ENCODE measurements around the gene EPHA7. TPM values are rescaled to one million over a fixed set of nuclear protein-coding genes. Genes with fewer than 3 reads are reported as not detected.

The EPHA7 gene
- polyA plus RNA-seq, 1 experiment, result not detected

DNA sequence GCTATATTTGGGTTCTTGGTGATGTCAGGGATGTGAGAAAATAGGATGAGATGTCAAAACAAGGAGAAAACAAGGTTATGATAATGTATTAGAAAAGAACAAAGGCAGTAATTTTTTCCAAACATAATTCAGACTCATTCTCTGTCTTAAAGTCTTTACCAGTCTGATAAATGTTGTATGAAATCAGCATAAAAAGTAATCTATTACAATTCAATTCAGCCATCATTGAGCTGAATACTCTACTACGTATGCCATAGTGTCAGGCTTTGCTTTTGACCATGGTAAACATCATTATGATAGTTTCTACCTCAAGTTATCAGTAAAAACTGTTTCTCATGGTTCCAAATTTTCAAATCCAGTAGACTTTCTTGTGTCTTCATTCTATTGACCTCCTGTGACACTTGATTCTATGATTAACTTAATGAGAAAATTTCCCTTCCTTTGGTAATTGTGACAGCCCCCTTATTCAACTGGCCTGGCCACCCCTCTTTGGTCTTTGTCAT is 75.0 kb downstream of the EPHA7 start:
- CTCF ChIA-PET, result no interaction called here
- Histone ChIP-seq H3K36me3 (ENCODE audit: control insufficient read depth, insufficient read depth, low read length) (no peaks in the 10 kb centered on the region), H3K27me3 (ENCODE audit: control insufficient read depth, insufficient read depth, low read length) (no peaks in the 10 kb centered on the region), H3K4me3 (ENCODE audit: low read depth, low read length) (no peak overlapping the region)
- TF ChIP-seq, protein P1, sequence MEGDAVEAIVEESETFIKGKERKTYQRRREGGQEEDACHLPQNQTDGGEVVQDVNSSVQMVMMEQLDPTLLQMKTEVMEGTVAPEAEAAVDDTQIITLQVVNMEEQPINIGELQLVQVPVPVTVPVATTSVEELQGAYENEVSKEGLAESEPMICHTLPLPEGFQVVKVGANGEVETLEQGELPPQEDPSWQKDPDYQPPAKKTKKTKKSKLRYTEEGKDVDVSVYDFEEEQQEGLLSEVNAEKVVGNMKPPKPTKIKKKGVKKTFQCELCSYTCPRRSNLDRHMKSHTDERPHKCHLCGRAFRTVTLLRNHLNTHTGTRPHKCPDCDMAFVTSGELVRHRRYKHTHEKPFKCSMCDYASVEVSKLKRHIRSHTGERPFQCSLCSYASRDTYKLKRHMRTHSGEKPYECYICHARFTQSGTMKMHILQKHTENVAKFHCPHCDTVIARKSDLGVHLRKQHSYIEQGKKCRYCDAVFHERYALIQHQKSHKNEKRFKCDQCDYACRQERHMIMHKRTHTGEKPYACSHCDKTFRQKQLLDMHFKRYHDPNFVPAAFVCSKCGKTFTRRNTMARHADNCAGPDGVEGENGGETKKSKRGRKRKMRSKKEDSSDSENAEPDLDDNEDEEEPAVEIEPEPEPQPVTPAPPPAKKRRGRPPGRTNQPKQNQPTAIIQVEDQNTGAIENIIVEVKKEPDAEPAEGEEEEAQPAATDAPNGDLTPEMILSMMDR (IDR thresholded peaks at IDR 0.05; ENCODE audit: insufficient read depth, low read depth, low read length), result no peak
- POLR2A ChIA-PET, result no interaction called here
- DNase-seq (ENCODE audit: low read depth), result no peak

DNA sequence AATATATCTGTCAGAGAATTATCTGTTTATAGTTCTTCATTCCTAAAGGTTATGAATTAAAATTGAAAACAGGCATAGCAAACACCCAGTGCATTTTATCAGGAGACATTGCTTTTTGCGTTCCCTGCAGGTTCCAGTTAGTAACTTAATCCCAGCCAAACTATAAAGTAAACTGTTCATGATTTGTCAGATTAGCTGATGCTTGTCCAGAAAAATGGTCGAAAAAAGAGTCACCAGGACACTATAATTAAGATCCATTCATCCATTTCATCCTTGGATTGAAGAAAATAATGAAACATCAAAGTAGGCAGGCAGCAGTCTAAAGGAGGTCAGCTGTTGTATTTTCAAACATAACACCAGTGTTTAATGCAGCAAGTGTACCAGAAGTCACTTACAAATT is 75.9 kb downstream of the EPHA7 start:
- Histone ChIP-seq H3K36me3 (ENCODE audit: control insufficient read depth, insufficient read depth, low read length) (no peaks in the 10 kb centered on the region), H3K27me3 (ENCODE audit: control insufficient read depth, insufficient read depth, low read length) (no peaks in the 10 kb centered on the region), H3K4me3 (ENCODE audit: low read depth, low read length) (no peak overlapping the region)
- no peak for DNase-seq (ENCODE audit: low read depth)
- ChIA-PET POLR2A (no interaction called here), CTCF (no interaction called here)
- TF ChIP-seq, protein P1 (IDR thresholded peaks at IDR 0.05; ENCODE audit: insufficient read depth, low read depth, low read length), result no peak

DNA sequence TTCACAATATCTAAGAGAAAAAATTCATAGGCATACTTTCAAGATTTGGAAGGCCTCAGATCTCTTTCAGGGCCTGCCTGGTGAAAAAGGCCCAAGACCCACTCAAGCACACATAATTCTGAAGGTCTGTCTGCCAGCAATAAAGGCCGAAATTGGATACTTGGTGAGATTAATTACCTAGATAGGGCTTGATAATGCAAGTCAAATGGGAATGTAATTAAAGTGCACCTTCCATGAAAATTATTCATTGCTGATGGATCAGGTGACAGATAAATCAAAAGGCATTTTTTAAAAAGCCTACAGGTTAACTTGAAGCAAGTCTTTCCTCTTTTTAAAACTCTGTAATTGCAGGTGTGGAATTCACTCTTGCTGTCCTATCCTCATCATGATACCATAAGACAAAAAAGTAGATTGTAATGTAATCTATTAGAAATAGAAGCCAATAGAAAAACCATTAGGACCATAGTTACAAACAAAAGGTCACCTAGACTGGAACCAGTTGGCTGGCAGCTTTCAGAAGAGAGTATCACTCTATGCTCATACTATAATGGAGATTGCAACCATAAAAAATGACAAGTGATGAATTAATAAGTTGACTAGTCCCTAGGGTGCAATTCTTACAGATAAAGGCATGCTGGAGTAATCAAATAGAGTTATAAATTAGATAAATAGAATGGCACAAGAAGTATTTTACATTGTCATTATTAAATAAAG is 77.3 kb downstream of the EPHA7 start:
- no peak for DNase-seq (ENCODE audit: low read depth)
- ChIA-PET POLR2A (no interaction called here), CTCF (no interaction called here)
- TF ChIP-seq, protein P1 (IDR thresholded peaks at IDR 0.05; ENCODE audit: insufficient read depth, low read depth, low read length), result no peak
- no peak overlapping the region for H3K4me3 ChIP-seq (ENCODE audit: low read depth, low read length)
- no peaks in the 10 kb centered on the region for H3K36me3 ChIP-seq (ENCODE audit: control insufficient read depth, insufficient read depth, low read length)
- H3K27me3 ChIP-seq (ENCODE audit: control insufficient read depth, insufficient read depth, low read length), result no peaks in the 10 kb centered on the region

DNA sequence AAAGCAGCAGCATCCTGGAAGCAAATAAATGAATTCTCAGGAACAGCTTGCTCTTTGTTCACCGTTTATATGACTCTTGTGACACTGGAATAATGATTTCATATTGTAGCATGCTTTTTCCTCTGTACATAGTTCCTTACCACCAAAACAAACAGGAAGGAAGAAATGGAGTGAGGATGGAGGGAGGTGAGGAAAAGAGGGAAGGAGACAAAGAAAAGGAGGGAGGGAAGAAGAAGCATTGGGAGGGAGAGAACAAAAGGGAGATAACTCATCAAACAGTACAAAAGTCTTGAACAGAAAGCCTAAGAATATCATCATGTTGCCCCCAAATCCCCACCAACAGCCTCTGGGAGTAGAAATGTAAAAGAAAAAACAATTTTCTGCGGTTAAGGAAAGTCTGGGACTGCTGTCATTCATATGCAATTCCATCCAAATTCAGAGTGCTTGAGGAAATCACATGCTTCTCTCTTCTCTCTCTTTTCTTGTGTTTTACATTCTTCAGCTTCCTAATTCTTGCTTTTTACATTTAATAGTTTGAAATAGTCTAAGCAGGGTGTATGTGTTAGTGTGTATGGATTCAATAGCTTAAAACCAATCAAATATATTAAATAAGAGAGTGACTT is 81.5 kb downstream of the EPHA7 start:
- POLR2A ChIA-PET, result no interaction called here
- TF ChIP-seq, protein P1 (IDR thresholded peaks at IDR 0.05; ENCODE audit: insufficient read depth, low read depth, low read length), result no peak
- DNase-seq (ENCODE audit: low read depth), result no peak
- Histone ChIP-seq H3K36me3 (ENCODE audit: control insufficient read depth, insufficient read depth, low read length) (no peaks in the 10 kb centered on the region), H3K27me3 (ENCODE audit: control insufficient read depth, insufficient read depth, low read length) (no peaks in the 10 kb centered on the region), H3K4me3 (ENCODE audit: low read depth, low read length) (no peak overlapping the region)
- CTCF ChIA-PET, result no interaction called here

DNA sequence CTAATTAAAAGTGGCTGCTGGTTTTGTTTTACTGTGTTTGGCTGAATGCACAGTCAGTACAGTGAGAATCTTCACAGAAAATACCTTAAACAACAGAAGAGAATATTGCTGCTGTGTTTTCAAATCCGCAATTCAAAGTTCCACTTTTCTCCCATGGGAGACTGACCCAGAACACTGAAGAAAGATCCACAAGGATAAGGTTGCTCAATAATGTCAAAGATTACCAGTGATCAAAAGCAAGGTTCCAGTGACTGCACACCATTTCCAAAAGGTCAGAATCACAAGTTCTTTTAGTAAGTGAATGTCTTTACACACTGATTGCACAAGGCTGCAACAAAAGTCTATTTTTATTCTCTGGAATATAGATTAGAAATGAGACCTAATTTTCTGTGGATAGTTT is 82.3 kb downstream of the EPHA7 start:
- ChIA-PET POLR2A (no interaction called here), CTCF (no interaction called here)
- H3K4me3 ChIP-seq (ENCODE audit: low read depth, low read length), result no peak overlapping the region
- DNase-seq (ENCODE audit: low read depth), result no peak
- TF ChIP-seq, protein P1 (IDR thresholded peaks at IDR 0.05; ENCODE audit: insufficient read depth, low read depth, low read length), result no peak
- no peaks in the 10 kb centered on the region for H3K36me3 ChIP-seq (ENCODE audit: control insufficient read depth, insufficient read depth, low read length)
- H3K27me3 ChIP-seq (ENCODE audit: control insufficient read depth, insufficient read depth, low read length), result no peaks in the 10 kb centered on the region

Data from BJ (cell line).